GM19468 (cell line): ENCODE results near the gene ZEB1.

Source experiments
- ATAC-seq: cut with Tn5 transposase; IDR thresholded peaks from one replicate; pipeline ENCODE4 v1.9.1; 2021; ENCODE audit warnings: mild to moderate bottlenecking, moderate library complexity, moderate number of reproducible peaks; ENCODE audit not compliant: unreplicated experiment; ENCODE audit errors: extremely low read depth

The ZEB1 gene

GRCh38 chr10:31318854-31319601, at the start of gene ZEB1:
TSS of gene ZEB1 (plus strand) at chr10:31319216. CDS start at chr10:31319235, 19 bp downstream.
- peak; percentile 11 for ATAC-seq

DNA sequence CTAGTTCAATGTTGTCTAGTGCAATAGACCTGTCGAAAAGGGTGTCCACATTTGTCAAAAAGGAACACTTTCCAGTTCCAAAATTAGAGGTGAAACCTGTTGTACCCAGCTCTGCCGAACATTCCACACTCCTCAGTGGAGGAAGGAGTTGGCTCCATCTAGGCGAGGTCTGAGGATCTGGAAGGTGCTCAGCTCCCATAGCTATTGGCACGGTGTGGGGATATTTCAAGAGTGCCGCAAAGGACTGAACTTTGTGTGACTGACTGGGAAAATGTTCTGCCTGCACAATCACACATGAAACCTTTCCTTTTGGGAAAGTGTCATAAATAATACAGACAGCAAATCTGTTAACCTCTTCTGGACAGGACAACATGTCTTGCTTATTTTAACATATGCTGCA, 48.1 kb upstream of the ZEB1 start:
- ATAC-seq, result no peak

DNA sequence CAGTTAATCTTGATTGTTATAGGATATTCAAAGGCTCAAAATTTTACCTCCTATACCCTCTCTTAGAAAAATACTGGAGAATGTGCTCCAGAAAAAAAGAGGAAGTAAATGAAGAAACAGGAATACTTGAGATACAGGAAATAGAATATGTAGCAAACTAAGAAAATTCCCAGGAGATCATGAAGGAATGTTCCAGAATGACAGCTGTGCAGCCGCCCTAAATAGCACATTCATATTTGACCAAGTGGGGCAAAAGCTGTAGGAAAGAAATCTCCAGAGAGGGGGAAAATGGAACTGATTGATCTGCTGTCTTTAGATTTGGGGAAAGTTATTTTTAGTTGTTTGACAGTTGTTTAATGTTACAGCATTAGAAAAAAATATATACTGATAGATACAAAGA, 46.2 kb upstream of the ZEB1 start:
- ATAC-seq, result no peak

GRCh38 chr10:31273789-31274188, 45.2 kb upstream of the ZEB1 start:
- ATAC-seq, result no peak

GRCh38 chr10:31274310-31274709, 44.7 kb upstream of the ZEB1 start:
- no peak for ATAC-seq

- no peak for ATAC-seq
These were observed 40.6 kb upstream of the ZEB1 start for GRCh38 chr10:31278279-31278941.

DNA sequence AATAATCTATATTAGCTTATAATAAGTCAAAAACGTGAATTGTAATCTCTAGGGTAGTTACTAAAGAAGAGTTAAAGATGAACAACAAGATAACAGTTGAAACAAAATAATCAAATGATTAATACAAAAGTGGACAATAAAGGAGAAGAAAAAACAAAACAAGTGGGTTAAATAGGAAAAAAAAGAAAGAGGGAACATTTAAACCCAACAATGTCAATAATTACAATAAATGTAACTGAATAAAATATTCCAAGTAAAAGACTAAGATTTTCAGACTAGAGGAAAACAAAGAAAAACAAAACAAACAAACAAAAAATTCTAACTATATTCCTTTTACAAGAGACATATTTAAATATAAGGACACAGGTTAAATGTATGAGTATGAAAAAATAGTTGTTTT, 38.0 kb upstream of the ZEB1 start:
- ATAC-seq, result no peak

DNA sequence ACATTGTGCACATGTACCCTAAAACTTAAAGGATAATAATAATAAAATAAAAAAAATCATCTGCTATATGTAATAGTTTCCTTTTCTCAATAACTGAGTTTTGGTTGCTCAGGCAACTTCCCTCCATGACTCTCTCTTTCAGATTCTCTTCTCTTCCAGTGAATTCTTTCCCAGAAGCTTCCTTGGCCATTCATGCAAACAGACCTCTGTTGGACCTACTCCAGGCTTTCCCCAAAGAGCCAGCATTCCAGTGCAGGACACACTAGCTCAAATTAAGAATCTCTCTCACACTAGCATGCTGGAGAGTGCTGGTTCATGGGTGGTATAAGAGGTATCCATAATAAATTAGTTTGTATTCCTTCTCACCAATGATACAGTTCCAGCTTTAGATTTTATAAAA, 31.0 kb upstream of the ZEB1 start:
- no peak for ATAC-seq

GRCh38 chr10:31288962-31289361, 30.1 kb upstream of the ZEB1 start:
- ATAC-seq, result no peak

- no peak for ATAC-seq
These were observed 28.6 kb upstream of the ZEB1 start for GRCh38 chr10:31290386-31290785.

DNA sequence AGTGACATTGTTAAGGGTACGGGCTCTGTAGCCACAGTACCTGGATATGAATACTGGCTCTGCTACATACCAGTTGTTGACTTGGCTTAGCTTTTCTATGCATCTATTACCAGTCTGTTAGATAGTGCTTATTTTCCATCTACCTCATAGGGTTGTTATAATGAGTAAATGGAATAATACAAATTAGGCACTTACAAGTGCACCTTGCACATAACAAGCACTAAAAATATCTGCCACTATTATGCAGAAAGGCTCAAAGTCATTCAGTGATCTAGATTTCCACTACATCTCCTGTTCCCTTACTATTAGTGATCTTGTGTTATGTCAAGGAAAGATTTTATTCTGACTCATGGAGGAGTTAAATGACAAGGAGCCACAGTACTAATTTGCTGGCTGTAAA, 27.9 kb upstream of the ZEB1 start:
- no peak for ATAC-seq

- ATAC-seq, result no peak
These were observed 24.5 kb upstream of the ZEB1 start for GRCh38 chr10:31294558-31294957.

DNA sequence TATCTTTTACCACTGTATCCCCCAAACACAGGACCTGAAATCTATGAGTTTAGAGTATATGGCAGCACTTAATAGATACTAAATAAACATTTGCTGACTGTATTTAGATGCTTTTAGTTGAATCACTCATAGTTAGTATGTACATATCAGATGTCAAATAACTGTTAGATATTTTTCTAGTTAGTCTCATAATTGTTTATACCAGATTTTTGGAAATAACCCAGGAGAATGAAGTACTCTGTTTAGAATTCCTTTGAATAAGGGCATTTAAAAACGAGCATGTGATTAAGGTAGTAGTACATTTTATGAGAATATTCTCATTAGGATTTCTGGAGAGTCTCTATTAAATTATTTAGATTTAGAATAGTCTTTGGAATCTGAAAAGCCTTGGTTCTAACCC, 22.3 kb upstream of the ZEB1 start:
- no peak for ATAC-seq

DNA sequence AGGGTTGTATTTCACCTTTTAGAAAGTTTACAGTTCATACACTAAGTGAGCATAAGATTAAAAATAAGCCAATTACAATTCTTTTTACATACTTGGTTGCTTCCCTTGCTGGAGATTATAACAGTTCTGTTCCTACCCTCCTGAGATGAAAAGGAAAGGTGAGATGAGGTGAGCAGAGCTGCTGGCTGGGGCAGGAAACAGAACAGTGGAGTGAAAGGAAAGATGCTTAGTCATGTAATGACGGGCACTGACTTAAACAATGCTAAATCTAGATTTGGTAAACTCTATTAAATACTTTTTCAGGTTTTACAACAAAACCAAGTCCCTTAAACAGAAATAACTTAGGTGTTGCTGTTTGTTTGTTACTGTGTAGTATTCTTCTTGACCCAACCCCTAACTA, 19.9 kb upstream of the ZEB1 start:
- ATAC-seq, result no peak

GRCh38 chr10:31303212-31303611, 15.8 kb upstream of the ZEB1 start:
- no peak for ATAC-seq

- no peak for ATAC-seq
These were observed 14.6 kb upstream of the ZEB1 start for GRCh38 chr10:31304291-31304970.

GRCh38 chr10:31313396-31313795, 5.6 kb upstream of the ZEB1 start:
- no peak for ATAC-seq

DNA sequence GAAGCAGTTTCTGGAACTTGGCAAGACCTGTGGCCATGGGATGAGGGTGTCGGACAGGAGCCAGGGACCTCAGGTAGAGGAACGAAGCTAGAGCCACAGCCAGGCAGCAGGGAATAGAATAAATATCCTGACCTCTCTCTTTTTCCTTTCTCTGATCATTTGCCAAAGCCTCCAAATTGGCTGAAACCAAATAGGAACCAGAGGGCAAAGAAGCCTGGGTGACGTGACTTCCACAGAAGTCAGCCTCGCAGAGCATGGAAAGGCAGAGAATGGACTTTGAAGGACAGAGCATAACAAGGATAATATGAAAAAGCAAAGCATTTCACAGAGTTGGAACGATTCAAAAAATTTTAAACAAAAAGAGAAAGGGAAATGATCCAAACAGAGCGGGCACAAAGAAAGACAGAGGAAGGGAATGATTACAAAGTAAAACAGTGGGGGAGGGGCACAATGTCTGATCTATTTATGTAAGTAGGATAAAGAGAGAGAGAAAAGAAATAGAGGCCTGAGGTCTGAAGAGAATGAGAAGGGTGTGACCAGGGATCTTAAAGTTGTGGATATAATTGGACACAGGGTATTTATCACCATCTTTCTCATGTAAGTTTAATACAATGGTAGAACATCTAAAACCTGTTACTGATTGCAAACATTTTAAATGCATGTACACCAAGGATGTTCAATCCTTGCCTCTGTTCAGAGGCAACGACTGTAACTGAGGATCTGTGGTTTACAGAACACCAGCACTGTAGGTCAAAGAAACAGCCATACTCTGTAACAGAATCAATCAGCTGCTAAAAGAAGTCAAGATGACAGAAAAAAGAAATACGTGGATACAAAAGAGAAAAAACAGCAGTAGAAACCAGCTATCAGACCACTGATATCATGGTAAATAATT, 4.5 kb upstream of the ZEB1 start:
- ATAC-seq, result no peak

GRCh38 chr10:31315453-31315852, 3.6 kb upstream of the ZEB1 start:
- no peak for ATAC-seq

GRCh38 chr10:31317171-31317570, 1.8 kb upstream of the ZEB1 start:
- no peak for ATAC-seq
